Dendritic cell treated with granulocyte-macrophage colony-stimulating factor and Interleukin-4, amounts not matched to agents 40 ng/mL and 50 ng/mL, for 4 days (primary cell): ENCODE data around the gene DNAJC8.
A peak's percentile ranks its signal among the peaks of the same experiment; 100 is the strongest.

Experiments
- H3K27ac Mint-ChIP-seq: one replicate; pipeline ENCODE4 v1.8.0; 2022; ENCODE audit warnings: mild to moderate bottlenecking, mixed read lengths
- H3K27me3 Mint-ChIP-seq: one replicate; pipeline ENCODE4 v1.8.0; 2022; ENCODE audit warnings: mild to moderate bottlenecking, mixed read lengths
- H3K36me3 Mint-ChIP-seq: one replicate; pipeline ENCODE4 v1.8.0; 2022; ENCODE audit warnings: low read depth, mixed read lengths
- H3K4me1 Mint-ChIP-seq: one replicate; pipeline ENCODE4 v1.8.0; 2022; ENCODE audit warnings: low read depth, mixed read lengths
- H3K4me3 Mint-ChIP-seq: one replicate; pipeline ENCODE4 v1.8.0; 2022; ENCODE audit warnings: mild to moderate bottlenecking, moderate library complexity, mixed read lengths
- H3K9me3 Mint-ChIP-seq: one replicate; pipeline ENCODE4 v1.8.0; 2022; ENCODE audit warnings: mixed read lengths
- intact Hi-C: fragments of 100-400 bp; cut with micrococcal nuclease; formaldehyde crosslinking; loops from one replicate; pipeline ENCODE4 v1.15.0; 2022

DNAJC8 gene

GRCh38 chr1:28243685-28244311 lies 11.0 kb upstream of the DNAJC8 start:
- no peaks in the 10 kb centered on the region for H3K27me3 Mint-ChIP-seq
- no peak overlapping the region for H3K4me3 Mint-ChIP-seq
- no peak overlapping the region for H3K27ac Mint-ChIP-seq
- H3K4me1 Mint-ChIP-seq: peaks cover 41% of the 10 kb centered on the region
- intact Hi-C loops: no loop called here
- peaks cover 14% of the 10 kb centered on the region for H3K36me3 Mint-ChIP-seq
- H3K9me3 Mint-ChIP-seq: no peaks in the 10 kb centered on the region

DNA sequence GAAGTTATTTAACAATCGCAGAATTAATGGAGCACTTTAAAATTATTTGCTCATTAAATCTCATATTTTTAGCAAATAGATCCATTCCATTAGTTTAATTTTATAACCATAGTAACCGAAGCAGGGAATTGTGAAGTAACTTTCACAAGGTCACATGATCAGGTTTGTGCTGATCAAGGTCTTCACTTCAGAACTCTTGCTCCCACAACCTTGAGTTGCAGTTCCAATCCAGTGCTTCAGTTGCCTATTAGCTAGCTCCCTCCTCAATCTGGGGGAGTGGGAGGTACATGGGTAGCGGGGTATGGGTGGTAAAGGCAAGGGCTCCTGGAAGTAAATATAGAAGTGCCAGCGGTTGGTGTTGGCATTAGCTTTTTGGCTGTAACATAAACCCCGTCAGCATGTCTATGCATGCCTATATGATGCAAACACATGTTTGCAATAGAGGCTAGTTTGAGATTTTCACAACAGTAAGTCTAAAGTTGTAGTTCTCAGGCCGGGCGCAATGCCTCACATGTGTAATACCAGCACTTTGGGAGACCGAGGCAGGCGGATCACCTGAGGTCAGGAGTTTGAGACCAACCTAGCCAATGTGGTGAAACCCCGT lies 8.9 kb upstream of the DNAJC8 start:
- Mint-ChIP-seq H3K9me3 (no peaks in the 10 kb centered on the region), H3K4me1 (peaks cover 24% of the 10 kb centered on the region), H3K27me3 (no peaks in the 10 kb centered on the region), H3K36me3 (peaks cover 12% of the 10 kb centered on the region), H3K27ac (no peak overlapping the region), H3K4me3 (no peak overlapping the region)
- intact Hi-C loops: no loop called here

DNA sequence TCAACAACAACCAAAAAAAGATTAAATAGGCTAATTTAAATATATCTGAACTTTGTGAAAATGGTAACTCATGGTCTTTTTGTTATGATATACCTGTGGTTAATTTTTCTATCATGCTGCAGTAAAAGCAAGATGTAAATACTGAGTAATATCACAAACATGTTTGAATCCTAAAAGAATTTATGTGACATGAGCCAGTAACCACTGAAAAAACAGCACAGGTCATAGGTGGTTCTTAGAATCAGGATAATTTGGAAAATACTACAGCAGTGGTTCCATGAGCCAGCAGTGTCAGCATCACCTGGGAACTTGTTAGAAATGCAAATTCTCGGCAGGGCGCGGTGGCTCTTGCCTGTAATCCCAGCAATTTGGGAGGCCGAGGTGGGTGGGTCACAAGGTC lies 7.2 kb upstream of the DNAJC8 start:
- intact Hi-C loops: no loop called here
- H3K27ac Mint-ChIP-seq: no peak overlapping the region
- H3K36me3 Mint-ChIP-seq: peaks cover 10% of the 10 kb centered on the region
- no peak overlapping the region for H3K4me3 Mint-ChIP-seq
- no peaks in the 10 kb centered on the region for H3K27me3 Mint-ChIP-seq
- H3K9me3 Mint-ChIP-seq: no peaks in the 10 kb centered on the region
- H3K4me1 Mint-ChIP-seq: peaks cover 16% of the 10 kb centered on the region

GRCh38 chr1:28239004-28239403 lies 6.2 kb upstream of the DNAJC8 start:
- Mint-ChIP-seq H3K36me3 (peaks cover 10% of the 10 kb centered on the region), H3K27me3 (no peaks in the 10 kb centered on the region), H3K4me3 (no peak overlapping the region), H3K9me3 (no peaks in the 10 kb centered on the region), H3K27ac (no peak overlapping the region), H3K4me1 (peaks cover 5% of the 10 kb centered on the region)
- intact Hi-C loops: loop anchor here (10.0 kb wide), 1 partner anchor 64 kb away; the partner anchor contains the start of gene PTAFR

- no peaks in the 10 kb centered on the region for H3K9me3 Mint-ChIP-seq
- no peak overlapping the region for H3K4me3 Mint-ChIP-seq
- peaks cover 5% of the 10 kb centered on the region for H3K4me1 Mint-ChIP-seq
- intact Hi-C loops: loop anchor here (10.0 kb wide), 1 partner anchor 62 kb away; the partner anchor contains the start of gene PTAFR
- H3K36me3 Mint-ChIP-seq: peaks cover 22% of the 10 kb centered on the region
- H3K27ac Mint-ChIP-seq: no peak overlapping the region
- H3K27me3 Mint-ChIP-seq: no peaks in the 10 kb centered on the region
Measured at GRCh38 chr1:28236656-28237322, 4.0 kb upstream of the DNAJC8 start.

- Mint-ChIP-seq H3K36me3 (peaks cover 25% of the 10 kb centered on the region), H3K27ac (no peak within 1 kb of the TSS), H3K27me3 (no peaks in the 10 kb centered on the region), H3K4me1 (peaks cover 13% of the 10 kb centered on the region), H3K9me3 (no peaks in the 10 kb centered on the region), H3K4me3 (no peak within 1 kb of the TSS)
- intact Hi-C loops: loop anchor here (10.0 kb wide), 1 partner anchor 61 kb away; the partner anchor contains the start of gene PTAFR
Measured at GRCh38 chr1:28235755-28236655, 3.2 kb upstream of the DNAJC8 start, which contains the start of gene ATP5IF1. Gene ATP5IF1 (plus strand): TSS chr1:28236124. CDS start chr1:28236184, 60 bp downstream.

GRCh38 chr1:28233264-28233606 lies 406 bp upstream of the DNAJC8 start:
- no peaks in the 10 kb centered on the region for H3K9me3 Mint-ChIP-seq
- peaks cover 20% of the 10 kb centered on the region for H3K4me1 Mint-ChIP-seq
- H3K4me3 Mint-ChIP-seq: peak overlapping the region; percentile 44
- peak overlapping the region; percentile 94 for H3K27ac Mint-ChIP-seq
- H3K36me3 Mint-ChIP-seq: peaks cover 34% of the 10 kb centered on the region
- H3K27me3 Mint-ChIP-seq: no peaks in the 10 kb centered on the region
- intact Hi-C loops: loop anchor here (10.0 kb wide), 1 partner anchor 58 kb away; the partner anchor contains the start of gene PTAFR

DNA sequence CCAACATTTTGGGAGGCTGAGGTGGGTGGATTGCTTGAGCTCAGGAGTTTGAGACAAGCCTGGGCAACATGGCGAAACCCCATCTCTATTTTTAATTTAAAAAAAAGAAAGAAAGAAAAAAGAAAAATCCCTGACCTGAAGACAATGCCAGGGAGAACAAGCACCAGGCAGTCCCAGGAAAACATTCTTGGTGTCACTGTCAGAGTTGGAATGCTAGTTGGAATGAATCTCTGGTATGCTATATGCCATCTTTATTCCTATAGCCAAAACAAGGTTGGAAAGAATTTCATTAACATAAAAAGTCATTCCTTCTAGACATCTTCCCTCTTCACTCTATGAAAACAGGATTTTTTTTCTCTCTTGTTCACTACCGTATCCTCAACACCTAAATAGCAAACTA lies 2.8 kb downstream of the DNAJC8 start:
- Mint-ChIP-seq H3K4me1 (peaks cover 20% of the 10 kb centered on the region), H3K9me3 (no peaks in the 10 kb centered on the region), H3K36me3 (peaks cover 66% of the 10 kb centered on the region), H3K27me3 (no peaks in the 10 kb centered on the region), H3K4me3 (no peak overlapping the region), H3K27ac (no peak overlapping the region)
- intact Hi-C loops: loop anchor here (10.0 kb wide), 1 partner anchor 55 kb away; the partner anchor contains the start of gene PTAFR

DNA sequence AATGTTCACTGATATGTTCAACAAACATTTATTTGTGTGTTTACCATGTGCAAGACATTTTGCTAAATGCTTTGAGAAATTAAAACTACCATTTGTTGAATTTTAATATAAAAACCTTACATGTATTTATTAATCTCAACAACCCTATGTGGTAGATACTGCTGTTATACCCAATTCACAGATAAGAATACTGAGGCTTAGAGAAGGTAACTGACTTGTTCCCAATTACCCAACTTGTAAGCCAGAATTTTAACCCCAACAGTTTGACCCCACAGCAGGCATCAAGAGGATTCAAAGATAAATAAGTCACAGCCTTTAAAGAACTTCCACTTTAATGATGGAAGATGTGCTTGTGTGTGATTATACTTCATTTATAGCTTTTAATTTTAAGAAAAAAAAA lies 3.7 kb downstream of the DNAJC8 start:
- intact Hi-C loops: no loop called here
- Mint-ChIP-seq H3K27ac (no peak overlapping the region), H3K27me3 (no peaks in the 10 kb centered on the region), H3K9me3 (no peaks in the 10 kb centered on the region), H3K4me3 (no peak overlapping the region), H3K4me1 (peaks cover 20% of the 10 kb centered on the region), H3K36me3 (peaks cover 76% of the 10 kb centered on the region)

GRCh38 chr1:28213315-28213714 lies 19.5 kb downstream of the DNAJC8 start:
- no peaks in the 10 kb centered on the region for H3K9me3 Mint-ChIP-seq
- peaks cover 88% of the 10 kb centered on the region for H3K36me3 Mint-ChIP-seq
- no peak overlapping the region for H3K4me3 Mint-ChIP-seq
- H3K4me1 Mint-ChIP-seq: no peaks in the 10 kb centered on the region
- intact Hi-C loops: no loop called here
- H3K27me3 Mint-ChIP-seq: no peaks in the 10 kb centered on the region
- H3K27ac Mint-ChIP-seq: no peak overlapping the region

- H3K27me3 Mint-ChIP-seq: no peaks in the 10 kb centered on the region
- no peaks in the 10 kb centered on the region for H3K4me1 Mint-ChIP-seq
- intact Hi-C loops: loop anchor here (2.0 kb wide), 1 partner anchor 119 kb away; no protein-coding TSS in a partner anchor
- H3K27ac Mint-ChIP-seq: no peak overlapping the region
- H3K36me3 Mint-ChIP-seq: peaks cover 77% of the 10 kb centered on the region
- H3K9me3 Mint-ChIP-seq: no peaks in the 10 kb centered on the region
- H3K4me3 Mint-ChIP-seq: no peak overlapping the region
Measured at GRCh38 chr1:28209700-28210099, 23.1 kb downstream of the DNAJC8 start.

DNA sequence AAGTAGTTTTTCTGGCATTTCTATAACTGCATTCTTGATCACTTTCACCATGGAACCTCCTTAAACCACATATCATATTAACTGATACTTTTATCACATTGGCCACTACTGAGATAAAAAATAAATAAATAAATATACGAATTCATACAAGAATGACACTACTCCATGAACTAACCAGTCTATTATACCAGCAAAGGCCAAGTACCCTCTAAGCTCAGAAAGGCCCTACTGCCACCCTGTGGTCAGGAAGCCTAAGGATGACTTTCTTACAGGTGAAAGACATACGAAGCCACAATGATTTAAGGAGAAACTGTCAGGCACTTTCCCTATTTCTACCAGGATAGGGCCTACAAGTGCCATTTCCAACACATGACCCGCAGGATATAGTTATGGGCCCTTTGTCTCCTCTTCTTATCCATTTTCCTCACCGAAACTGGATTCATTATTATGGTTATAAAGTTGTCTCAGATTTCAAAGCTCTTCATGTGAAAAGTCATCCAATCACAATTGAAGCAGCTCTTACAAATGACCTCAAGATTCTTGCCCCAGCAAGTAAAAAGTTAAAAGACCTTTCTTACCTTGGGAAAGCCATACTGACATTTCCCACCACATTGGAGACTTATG lies 23.9 kb downstream of the DNAJC8 start:
- peaks cover 81% of the 10 kb centered on the region for H3K36me3 Mint-ChIP-seq
- H3K4me3 Mint-ChIP-seq: no peak overlapping the region
- no peaks in the 10 kb centered on the region for H3K4me1 Mint-ChIP-seq
- H3K9me3 Mint-ChIP-seq: no peaks in the 10 kb centered on the region
- H3K27ac Mint-ChIP-seq: no peak overlapping the region
- intact Hi-C loops: loop anchor here (2.0 kb wide), 1 partner anchor 118 kb away; no protein-coding TSS in a partner anchor
- no peaks in the 10 kb centered on the region for H3K27me3 Mint-ChIP-seq

DNA sequence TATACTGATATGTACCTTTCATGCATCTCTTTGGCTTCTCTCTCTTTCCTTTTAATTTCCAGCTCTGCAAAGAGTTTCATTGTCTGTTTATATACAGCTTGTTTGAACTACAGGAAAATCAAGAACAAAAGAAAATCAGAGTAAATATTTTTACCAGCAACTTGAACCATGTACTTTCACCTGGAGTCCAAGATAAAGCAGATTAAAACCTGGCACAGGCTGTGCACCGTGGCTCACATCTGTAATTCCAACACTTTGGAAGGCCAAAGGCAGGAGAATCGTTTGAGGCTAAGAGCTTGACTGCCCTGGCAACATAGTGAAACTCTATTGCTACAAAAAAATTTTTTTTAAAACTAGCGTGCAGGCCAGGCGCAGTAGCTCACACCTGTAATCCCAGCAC lies 27.6 kb downstream of the DNAJC8 start:
- intact Hi-C loops: no loop called here
- H3K36me3 Mint-ChIP-seq: peaks cover 83% of the 10 kb centered on the region
- H3K9me3 Mint-ChIP-seq: no peaks in the 10 kb centered on the region
- no peak overlapping the region for H3K4me3 Mint-ChIP-seq
- H3K27ac Mint-ChIP-seq: no peak overlapping the region
- H3K27me3 Mint-ChIP-seq: no peaks in the 10 kb centered on the region
- H3K4me1 Mint-ChIP-seq: peaks cover under 1% of the 10 kb centered on the region
